ENCODE measurements around the gene TMEM223. TPM values are rescaled to one million over a fixed set of nuclear protein-coding genes. Genes with fewer than 3 reads are reported as not detected.

Gene TMEM223
- total and polyA plus RNA-seq, 9 of the 15 experiments (the other 6 are each of a cell fraction or from before 2014, with no cell fraction given): 5.9 to 34.5 (median 19.6) TPM

DNA sequence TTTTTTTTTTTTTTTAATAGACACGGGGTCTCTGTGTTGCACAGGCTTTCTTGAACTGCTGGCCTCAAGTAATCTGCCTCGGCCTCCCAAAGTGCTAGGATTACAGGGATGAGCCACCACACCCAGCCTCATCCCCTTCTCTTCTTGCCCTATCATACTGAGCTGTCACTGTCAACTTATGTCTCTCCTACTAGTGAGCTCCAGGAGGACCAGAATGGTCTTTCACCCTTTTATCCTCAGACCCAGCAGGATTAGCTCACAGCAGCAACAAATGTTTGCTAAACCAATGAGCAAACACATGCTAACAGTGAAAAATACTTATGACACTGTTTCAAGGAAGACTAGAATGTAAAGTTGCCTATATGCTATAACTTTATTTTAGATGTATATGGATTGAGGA, 19.9 kb upstream of the TMEM223 start:
- Histone ChIP-seq H3K4me1 (replicated peaks in 1 of 2; ENCODE audit: control insufficient read depth in 2 of 2, insufficient read depth in 2 of 2, low read length in 2 of 2) (peaks cover 2 to 3% of the 10 kb centered on the region in 2 experiments; a peak in 3 of 5 replicates), H4K20me1 (replicated peaks; ENCODE audit: control insufficient read depth, insufficient read depth, low read length) (no peaks in the 10 kb centered on the region), H3K27ac (ENCODE audit: extremely low read depth, low read depth, low read length) (no peak overlapping the region), H3K9me3 (replicated peaks; ENCODE audit: control insufficient read depth, insufficient read depth, low read depth, low read length) (no peaks in the 10 kb centered on the region), H3K27me3 (ENCODE audit: control insufficient read depth in 2 of 2, insufficient read depth in 2 of 2, low read length in 2 of 2) (no peaks in the 10 kb centered on the region), H3K4me3 (no peak overlapping the region), H3K4me2 (ENCODE audit: insufficient read depth, low read length) (no peak overlapping the region), H3K9me1 (ENCODE audit: control insufficient read depth, insufficient read depth, low read length) (no peaks in the 10 kb centered on the region), H2AFZ (ENCODE audit: low read depth, low read length) (no peak overlapping the region), H3K36me3 (ENCODE audit: control insufficient read depth, insufficient read depth, low read length) (peaks cover 2% of the 10 kb centered on the region; the same call in 2 of the 3 replicates), H3K79me2 (ENCODE audit: control insufficient read depth, insufficient read depth, low read length) (no peaks in the 10 kb centered on the region), H3K9ac (ENCODE audit: insufficient read depth in 1 of 2, low read depth in 2 of 2, low read length in 2 of 2) (no peak overlapping the region; a peak in 1 of 4 replicates)
- BruUV-seq (replicated peaks): no TSS peak
- no peak for FAIRE-seq
- peak; percentile 44 for ATAC-seq
- DNase-seq (ENCODE audit: extremely low read depth in 1 of 4, low spot score in 3 of 4): no peak
- intact Hi-C loops (cut with micrococcal nuclease) (no loop called here), in situ Hi-C loops (cut with MboI) (no loop called here)
- ChIA-PET CTCF (ENCODE audit: low intra/inter-chr PET ratio) (no interaction called here), POLR2A (interaction anchor here (0.6 to 2.5 kb wide), 9 partner anchors 11 to 166 kb away, joined by 3 to 16 read pairs (median 4); partner anchors contain the start of genes C11orf98, CSKMT, STX5 and ZBTB3)
- WGBS (ENCODE audit: insufficient coverage, low coverage, missing lambda C conversion rate): 13% methylated on average over 2 of the region's 2 CpGs
- TF ChIP-seq, protein P1, sequence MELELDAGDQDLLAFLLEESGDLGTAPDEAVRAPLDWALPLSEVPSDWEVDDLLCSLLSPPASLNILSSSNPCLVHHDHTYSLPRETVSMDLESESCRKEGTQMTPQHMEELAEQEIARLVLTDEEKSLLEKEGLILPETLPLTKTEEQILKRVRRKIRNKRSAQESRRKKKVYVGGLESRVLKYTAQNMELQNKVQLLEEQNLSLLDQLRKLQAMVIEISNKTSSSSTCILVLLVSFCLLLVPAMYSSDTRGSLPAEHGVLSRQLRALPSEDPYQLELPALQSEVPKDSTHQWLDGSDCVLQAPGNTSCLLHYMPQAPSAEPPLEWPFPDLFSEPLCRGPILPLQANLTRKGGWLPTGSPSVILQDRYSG (tag; conservative IDR thresholded peaks at IDR 0.05; ENCODE audit: low read depth): no peak
- TF ChIP-seq CEBPZ (IDR thresholded peaks at IDR 0.05; ENCODE audit: borderline replicate concordance, low read depth, low read length) (no peak), SRF (CRISPR knock-in tag; IDR thresholded peaks at IDR 0.05) (no peak), ZNF175 (CRISPR knock-in tag; IDR thresholded peaks at IDR 0.05; ENCODE audit: low read depth) (no peak), NR0B1 (IDR thresholded peaks at IDR 0.05; ENCODE audit: partially characterized antibody) (no peak), ZNF586 (CRISPR knock-in tag; conservative IDR thresholded peaks at IDR 0.05) (no peak), BCOR (IDR thresholded peaks at IDR 0.05) (no peak), KLF1 (tag; IDR thresholded peaks at IDR 0.05) (no peak), RBM15 (IDR thresholded peaks at IDR 0.05; ENCODE audit: insufficient read depth, low read length) (no peak), ZNF780A (CRISPR knock-in tag; IDR thresholded peaks at IDR 0.05) (no peak), BCL6 (CRISPR knock-in tag; IDR thresholded peaks at IDR 0.05) (no peak), GTF2B (IDR thresholded peaks at IDR 0.05; ENCODE audit: extremely low read depth, insufficient read length) (no peak), GTF2A2 (tag; IDR thresholded peaks at IDR 0.05) (no peak)
- TF ChIP-seq, protein P2, sequence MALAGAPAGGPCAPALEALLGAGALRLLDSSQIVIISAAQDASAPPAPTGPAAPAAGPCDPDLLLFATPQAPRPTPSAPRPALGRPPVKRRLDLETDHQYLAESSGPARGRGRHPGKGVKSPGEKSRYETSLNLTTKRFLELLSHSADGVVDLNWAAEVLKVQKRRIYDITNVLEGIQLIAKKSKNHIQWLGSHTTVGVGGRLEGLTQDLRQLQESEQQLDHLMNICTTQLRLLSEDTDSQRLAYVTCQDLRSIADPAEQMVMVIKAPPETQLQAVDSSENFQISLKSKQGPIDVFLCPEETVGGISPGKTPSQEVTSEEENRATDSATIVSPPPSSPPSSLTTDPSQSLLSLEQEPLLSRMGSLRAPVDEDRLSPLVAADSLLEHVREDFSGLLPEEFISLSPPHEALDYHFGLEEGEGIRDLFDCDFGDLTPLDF (CRISPR knock-in tag; IDR thresholded peaks at IDR 0.05): no peak

Data from K562 (cell line).